HG03432 (cell line): ENCODE measurements around the gene LAMA2.

Experiments
- ATAC-seq: cut with Tn5 transposase; IDR thresholded peaks from one replicate; pipeline ENCODE4 v1.9.1; 2021; ENCODE audit warnings: mild to moderate bottlenecking, moderate library complexity; ENCODE audit not compliant: unreplicated experiment

LAMA2 gene

DNA sequence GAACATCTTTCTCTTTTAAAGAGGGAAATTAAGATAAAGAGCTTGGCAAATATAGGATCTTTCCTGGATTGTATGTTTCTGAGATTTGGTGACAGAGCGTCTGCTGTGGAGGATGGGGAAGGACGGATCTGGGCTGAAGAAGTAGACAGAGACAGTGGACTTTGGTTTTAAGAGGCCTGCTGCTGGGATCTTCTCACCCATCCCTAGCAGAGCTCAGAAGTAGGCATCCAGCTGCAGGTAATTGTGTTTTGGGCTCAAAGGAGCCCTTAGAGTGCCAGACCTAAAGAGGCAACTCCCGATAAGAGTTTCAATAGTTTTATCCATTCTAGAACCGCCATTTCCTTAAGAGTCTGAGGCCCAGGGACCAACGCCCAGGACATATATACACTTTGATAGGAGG, 20.8 kb downstream of the LAMA2 start:
- ATAC-seq = no peak

GRCh38 chr6:128914051-128914450, 31.1 kb downstream of the LAMA2 start:
- no peak for ATAC-seq

DNA sequence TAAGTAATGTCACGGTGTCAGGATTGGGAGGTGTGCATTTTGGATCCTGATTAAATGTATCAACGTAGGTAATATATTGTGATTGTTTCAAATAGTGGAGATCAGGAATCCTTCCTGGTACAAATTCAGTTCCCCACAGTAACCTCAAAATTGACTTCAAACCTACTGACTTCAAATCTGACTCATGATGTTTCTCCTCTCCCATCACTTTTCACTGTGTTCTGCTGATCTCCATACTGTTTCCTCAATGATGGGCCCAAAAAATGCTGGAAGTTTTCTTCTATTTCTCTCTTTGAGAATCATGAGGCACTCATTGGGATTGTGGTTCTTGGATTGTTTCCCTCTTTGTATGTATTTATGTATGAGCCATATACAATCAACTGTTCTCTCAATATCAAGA, 35.9 kb downstream of the LAMA2 start:
- no peak for ATAC-seq

- ATAC-seq = no peak
Measured at GRCh38 chr6:128919412-128920180, 36.7 kb downstream of the LAMA2 start.

DNA sequence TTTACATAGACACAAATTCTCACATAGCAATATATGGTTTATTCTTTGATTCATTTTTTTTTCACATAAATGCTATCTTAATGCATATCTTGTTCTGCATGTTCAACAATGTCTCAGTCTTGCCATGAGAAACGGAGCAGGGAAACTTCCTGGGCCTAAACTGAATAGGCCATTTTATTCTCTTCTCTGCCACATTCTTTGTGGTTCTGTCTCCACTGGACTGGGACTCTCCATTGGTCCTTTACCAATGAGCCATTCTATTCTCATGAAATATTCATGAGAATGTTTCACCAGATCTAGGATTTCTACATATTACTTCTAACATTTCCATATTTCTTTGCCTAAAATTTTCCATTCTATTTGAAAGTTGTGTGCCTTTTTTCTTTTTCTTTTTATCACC, 42.8 kb downstream of the LAMA2 start:
- ATAC-seq = no peak

DNA sequence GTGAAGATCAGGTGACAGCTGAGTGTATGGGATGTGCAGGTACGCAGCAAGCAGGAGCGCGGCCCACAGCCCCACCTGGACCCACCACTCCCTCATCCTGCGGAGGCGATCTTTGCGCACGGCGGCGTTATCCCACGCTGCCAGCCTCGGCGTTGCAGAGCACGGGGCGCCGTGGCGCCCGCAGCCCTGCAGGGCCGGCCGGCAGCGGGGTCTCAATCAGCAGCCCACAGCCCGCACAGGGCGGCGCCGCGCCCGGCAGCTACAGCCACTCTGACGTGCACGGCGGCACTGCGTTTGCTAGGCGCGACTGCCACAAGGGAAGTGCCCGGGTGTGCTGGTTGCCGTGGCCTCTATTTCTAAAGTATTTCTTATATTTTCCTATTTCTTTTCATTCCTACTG, 46.9 kb downstream of the LAMA2 start:
- no peak for ATAC-seq

DNA sequence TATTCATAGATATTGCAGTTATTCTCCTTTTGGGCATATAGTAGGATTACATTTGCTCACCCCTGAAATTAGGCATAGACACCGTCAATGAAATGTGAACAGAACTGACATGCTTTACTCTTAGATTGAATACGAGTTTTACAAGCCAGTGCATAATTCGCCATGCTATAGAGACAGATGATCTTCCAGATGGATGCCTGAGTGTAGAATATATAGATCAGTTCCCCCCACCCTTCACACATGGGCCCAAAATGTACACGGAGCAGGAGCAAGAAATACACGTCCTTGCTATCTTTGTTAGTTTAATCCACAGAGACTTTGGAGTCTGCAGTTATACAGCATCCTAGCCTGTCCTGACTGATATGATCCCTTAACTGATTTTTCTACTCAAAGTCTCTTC, 47.4 kb downstream of the LAMA2 start:
- ATAC-seq = no peak

- no peak for ATAC-seq
Measured at GRCh38 chr6:128932061-128932460, 49.1 kb downstream of the LAMA2 start.

GRCh38 chr6:128950864-128951263, 67.9 kb downstream of the LAMA2 start:
- no peak for ATAC-seq

- no peak for ATAC-seq
Measured at GRCh38 chr6:128952902-128953301, 70.0 kb downstream of the LAMA2 start.

DNA sequence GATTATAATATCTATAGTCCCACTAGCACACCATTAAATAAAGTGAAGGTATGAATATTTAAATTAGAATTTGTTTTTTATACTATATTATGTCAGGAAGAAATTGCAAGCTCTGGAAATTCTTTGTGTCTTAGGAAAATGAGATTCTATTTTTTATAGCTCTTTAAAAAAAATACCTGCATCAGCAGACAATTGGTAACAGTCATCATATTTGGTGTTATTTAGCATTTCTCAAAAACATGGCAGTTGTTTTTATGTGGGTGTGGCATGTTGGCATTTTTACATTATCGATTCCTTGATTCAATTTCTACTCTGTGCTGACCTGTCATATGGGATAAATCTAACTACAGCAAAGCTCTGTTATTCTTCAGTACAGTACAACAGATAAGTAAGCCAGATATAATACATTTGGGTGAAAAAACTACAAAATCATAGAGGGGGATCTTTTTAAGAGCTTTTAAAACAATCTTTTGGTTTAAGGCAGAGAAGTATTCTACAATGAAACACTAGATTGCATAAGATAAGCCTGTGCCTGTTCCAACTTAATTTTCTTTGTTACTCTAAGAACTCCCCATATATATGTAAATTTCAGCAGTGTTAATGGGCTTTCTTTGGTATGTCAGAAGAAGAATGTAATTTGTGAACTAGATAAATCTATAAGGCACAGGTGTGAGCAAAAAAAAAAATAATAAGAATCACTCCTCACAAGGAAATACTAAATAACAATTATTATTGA, 71.5 kb downstream of the LAMA2 start:
- no peak for ATAC-seq

DNA sequence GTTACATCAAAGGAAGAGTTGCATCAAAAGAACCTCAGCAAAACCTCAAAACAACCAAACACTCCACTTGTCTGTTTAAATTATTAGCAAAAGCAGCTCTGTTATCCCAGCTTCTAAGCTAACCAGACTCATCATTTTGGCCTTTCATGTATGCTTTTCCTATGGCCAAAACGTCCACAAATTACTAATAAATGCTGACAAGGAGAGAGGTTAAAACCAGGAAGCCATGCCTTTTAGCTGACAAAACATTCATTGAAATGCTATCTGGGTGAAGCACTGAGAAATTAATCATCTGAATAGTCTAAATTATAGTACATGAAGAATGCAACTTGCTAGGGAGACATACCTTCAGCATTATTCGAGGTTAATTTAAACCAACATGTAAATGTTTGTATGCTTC, 80.6 kb downstream of the LAMA2 start:
- ATAC-seq = no peak

- no peak for ATAC-seq
Measured at GRCh38 chr6:128964233-128964755, 81.4 kb downstream of the LAMA2 start.

DNA sequence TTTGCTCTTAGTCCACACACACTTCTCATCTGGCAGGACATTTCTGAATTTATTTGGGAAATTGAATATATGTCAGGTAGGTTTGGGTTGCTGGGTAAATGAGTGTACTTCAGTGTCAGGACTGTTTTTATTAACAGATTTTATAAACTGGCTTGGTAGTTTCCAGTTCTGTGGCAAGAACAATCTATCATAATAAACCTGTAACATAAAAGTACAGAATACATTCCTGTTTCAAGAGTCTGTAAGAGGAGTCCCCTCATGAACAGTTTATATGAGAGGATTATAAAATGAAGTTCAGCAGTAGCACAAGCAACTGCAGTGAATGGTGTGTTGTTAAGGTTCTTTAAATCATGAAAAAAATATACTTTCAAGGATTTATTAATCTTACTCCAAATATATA, 81.8 kb downstream of the LAMA2 start:
- no peak for ATAC-seq

DNA sequence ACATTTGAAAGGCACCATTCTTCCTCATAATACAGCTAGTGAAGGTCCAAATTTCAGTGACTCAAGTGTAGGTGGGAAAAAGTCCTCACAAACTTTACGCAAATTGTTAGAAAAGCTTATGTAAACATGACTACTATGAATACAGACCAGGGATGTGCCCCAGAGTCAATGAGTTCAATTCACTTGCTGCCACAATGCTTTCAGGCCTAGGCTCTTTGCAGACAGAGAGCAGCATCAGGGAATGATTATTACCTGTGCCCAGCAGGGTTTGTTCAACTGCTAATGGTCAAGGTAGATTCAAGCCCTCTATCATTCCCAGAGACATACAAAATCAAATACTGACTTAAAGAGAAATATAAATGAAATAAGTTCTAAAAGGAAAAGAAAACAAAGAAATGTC, 84.0 kb downstream of the LAMA2 start:
- no peak for ATAC-seq

- no peak for ATAC-seq
Measured at GRCh38 chr6:128979071-128979470, 96.1 kb downstream of the LAMA2 start.

GRCh38 chr6:128981716-128982115, 98.8 kb downstream of the LAMA2 start:
- no peak for ATAC-seq

DNA sequence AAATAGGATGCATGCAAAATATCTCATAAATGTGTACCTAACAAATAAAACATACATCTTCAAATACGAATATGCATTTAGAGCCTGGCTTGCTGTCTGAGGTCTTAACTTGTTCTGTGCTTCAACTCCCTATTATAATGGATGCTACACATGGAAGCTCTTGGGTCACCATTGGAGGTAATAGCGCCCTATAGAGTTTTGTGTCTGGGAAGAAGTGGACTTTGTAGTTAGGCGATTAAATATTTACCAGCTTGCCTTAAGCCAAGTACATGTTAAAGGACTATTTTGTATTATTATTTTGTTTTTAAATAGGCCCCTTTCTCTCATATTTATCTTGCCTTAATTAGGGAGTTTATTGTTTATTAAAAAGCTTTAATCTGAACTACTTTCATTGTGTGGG, 107.4 kb downstream of the LAMA2 start:
- ATAC-seq = no peak

DNA sequence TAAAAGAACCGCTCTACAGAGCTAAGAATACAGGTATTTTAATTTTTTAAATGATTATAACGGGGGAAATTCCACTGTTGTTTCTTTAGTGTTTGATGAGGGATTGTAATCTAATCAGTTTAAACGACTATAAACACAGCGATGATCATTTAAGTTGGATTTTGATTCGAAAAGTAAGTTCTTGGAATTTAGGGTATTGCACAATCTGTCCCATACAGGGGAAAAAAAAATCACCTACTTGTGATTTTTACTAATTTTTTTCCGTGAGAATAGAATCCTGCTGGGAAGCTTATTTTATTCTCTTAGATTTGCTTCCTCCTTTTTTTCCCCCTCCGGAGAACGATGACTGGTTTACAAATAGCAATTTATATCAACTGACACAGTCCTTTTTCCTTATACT, 108.0 kb downstream of the LAMA2 start:
- ATAC-seq = no peak

- ATAC-seq = no peak
Measured at GRCh38 chr6:128993166-128993565, 110.2 kb downstream of the LAMA2 start.

GRCh38 chr6:128997880-128998279, 114.9 kb downstream of the LAMA2 start:
- no peak for ATAC-seq
